ENCODE data around the gene SH2D2A. TPM values are rescaled to one million over a fixed set of nuclear protein-coding genes. Genes with fewer than 3 reads are reported as not detected.
A peak's percentile ranks its signal among the peaks of the same experiment; 100 is the strongest.

Gene SH2D2A
- total and polyA plus RNA-seq, 2 experiments from 2014 or later = 0.18 to 0.60 TPM

- no peak for DNase-seq (ENCODE audit: low spot score)
- Histone ChIP-seq H2AFZ (no peak overlapping the region), H3K9me3 (ENCODE audit: low read depth) (no peaks in the 10 kb centered on the region), H3K36me3 (replicated peaks; ENCODE audit: insufficient read depth, low read depth) (no peaks in the 10 kb centered on the region), H3K4me1 (ENCODE audit: insufficient read depth) (no peaks in the 10 kb centered on the region), H3K4me2 (no peak overlapping the region), H3K79me2 (no peaks in the 10 kb centered on the region), H3K9me2 (replicated peaks; ENCODE audit: insufficient read depth) (no peaks in the 10 kb centered on the region), H3K27me3 (peaks cover 74% of the 10 kb centered on the region), H3K4me3 (no peak overlapping the region), H3K27ac (no peak overlapping the region), H4K20me1 (ENCODE audit: insufficient read depth, poor library complexity, severe bottlenecking) (no peaks in the 10 kb centered on the region)
- 53% methylated on average over 17 of the region's 18 CpGs for WGBS (ENCODE audit: low lambda C conversion rate, missing lambda C conversion rate)
- TF ChIP-seq EZH2 (IDR thresholded peaks at IDR 0.05; ENCODE audit: borderline replicate concordance) (no peak), EZH2phosphoT487 (IDR thresholded peaks at IDR 0.05; ENCODE audit: low read depth, severe bottlenecking, unreplicated experiment) (no peak)
Measured at GRCh38 chr1:156845953-156846545, 29.4 kb upstream of the SH2D2A start.

GRCh38 chr1:156845055-156845952, 28.7 kb upstream of the SH2D2A start:
- WGBS (ENCODE audit: low lambda C conversion rate, missing lambda C conversion rate) = 8% methylated on average over 44 of the region's 69 CpGs
- Histone ChIP-seq H3K4me3 (no peak overlapping the region), H3K27ac (no peak overlapping the region), H3K4me2 (peak overlapping the region; percentile 46), H3K36me3 (replicated peaks; ENCODE audit: insufficient read depth, low read depth) (no peaks in the 10 kb centered on the region), H3K9me3 (ENCODE audit: low read depth) (no peaks in the 10 kb centered on the region), H3K27me3 (peaks cover 70% of the 10 kb centered on the region), H3K9me2 (replicated peaks; ENCODE audit: insufficient read depth) (no peaks in the 10 kb centered on the region), H3K4me1 (ENCODE audit: insufficient read depth) (no peaks in the 10 kb centered on the region), H3K79me2 (no peaks in the 10 kb centered on the region), H4K20me1 (ENCODE audit: insufficient read depth, poor library complexity, severe bottlenecking) (no peaks in the 10 kb centered on the region), H2AFZ (no peak overlapping the region)
- no peak for DNase-seq (ENCODE audit: low spot score)
- TF ChIP-seq CTCF (IDR thresholded peaks at IDR 0.05; ENCODE audit: poor library complexity) (no peak), EZH2phosphoT487 (IDR thresholded peaks at IDR 0.05; ENCODE audit: low read depth, severe bottlenecking, unreplicated experiment) (no peak), EZH2 (IDR thresholded peaks at IDR 0.05; ENCODE audit: borderline replicate concordance) (no peak)

- Histone ChIP-seq H3K4me2 (peak overlapping the region; percentile 46), H3K27ac (no peak overlapping the region), H3K4me3 (no peak overlapping the region), H2AFZ (no peak overlapping the region), H3K27me3 (peaks cover 69% of the 10 kb centered on the region), H3K4me1 (ENCODE audit: insufficient read depth) (no peaks in the 10 kb centered on the region), H3K79me2 (no peaks in the 10 kb centered on the region), H3K36me3 (replicated peaks; ENCODE audit: insufficient read depth, low read depth) (no peaks in the 10 kb centered on the region), H3K9me2 (replicated peaks; ENCODE audit: insufficient read depth) (no peaks in the 10 kb centered on the region), H4K20me1 (ENCODE audit: insufficient read depth, poor library complexity, severe bottlenecking) (no peaks in the 10 kb centered on the region), H3K9me3 (ENCODE audit: low read depth) (no peaks in the 10 kb centered on the region)
- 61% methylated on average over 10 of the region's 14 CpGs for WGBS (ENCODE audit: low lambda C conversion rate, missing lambda C conversion rate)
- no peak for TF ChIP-seq EZH2 (IDR thresholded peaks at IDR 0.05; ENCODE audit: borderline replicate concordance)
- TF ChIP-seq CTCF (IDR thresholded peaks at IDR 0.05; ENCODE audit: poor library complexity) = no peak
- TF ChIP-seq EZH2phosphoT487 (IDR thresholded peaks at IDR 0.05; ENCODE audit: low read depth, severe bottlenecking, unreplicated experiment) = no peak
- no peak for DNase-seq (ENCODE audit: low spot score)
Measured at GRCh38 chr1:156844638-156845037, 28.0 kb upstream of the SH2D2A start.

- H2AFZ ChIP-seq = no peak overlapping the region
- no peaks in the 10 kb centered on the region for H3K4me1 ChIP-seq (ENCODE audit: insufficient read depth)
- H3K9me3 ChIP-seq (ENCODE audit: low read depth) = no peaks in the 10 kb centered on the region
- no peaks in the 10 kb centered on the region for H4K20me1 ChIP-seq (ENCODE audit: insufficient read depth, poor library complexity, severe bottlenecking)
- H3K27ac ChIP-seq = no peak overlapping the region
- no peaks in the 10 kb centered on the region for H3K9me2 ChIP-seq (replicated peaks; ENCODE audit: insufficient read depth)
- WGBS (ENCODE audit: low lambda C conversion rate, missing lambda C conversion rate) = 67% methylated on average over 6 of the region's 6 CpGs
- H3K79me2 ChIP-seq = no peaks in the 10 kb centered on the region
- H3K4me3 ChIP-seq = no peak overlapping the region
- H3K36me3 ChIP-seq (replicated peaks; ENCODE audit: insufficient read depth, low read depth) = no peaks in the 10 kb centered on the region
- H3K4me2 ChIP-seq = no peak overlapping the region
- no peak for DNase-seq (ENCODE audit: low spot score)
- H3K27me3 ChIP-seq = peaks cover 68% of the 10 kb centered on the region
- TF ChIP-seq EZH2 (IDR thresholded peaks at IDR 0.05; ENCODE audit: borderline replicate concordance) (no peak), CTCF (IDR thresholded peaks at IDR 0.05; ENCODE audit: poor library complexity) (no peak), EZH2phosphoT487 (IDR thresholded peaks at IDR 0.05; ENCODE audit: low read depth, severe bottlenecking, unreplicated experiment) (no peak)
Measured at GRCh38 chr1:156844102-156844501, 27.5 kb upstream of the SH2D2A start.
